Keratinocyte (primary cell): Measurements from ENCODE around the gene FLRT1. TPM values are rescaled to one million over a fixed set of nuclear protein-coding genes. Genes with fewer than 3 reads are reported as not detected.

Experiments used
- DNase-seq: peaks from one replicate; pipeline ENCODE4 v3.0.0-alpha.2; 2011; ENCODE audit warnings: low read depth, missing footprints, low spot score
- FAIRE-seq: peaks from 2 replicates; lab custom pipeline; 2011; peaks lifted over from hg19 to GRCh38; lab: Jason Lieb, UNC
- H2AFZ ChIP-seq: 2 replicates; pipeline ENCODE4 v1.6.0; 2012; ENCODE audit warnings: low read length, control low read depth, inconsistent platforms; ENCODE audit not compliant: control insufficient read depth
- H3K27ac ChIP-seq: 2 replicates; pipeline ENCODE4 v1.5.1; 2011; ENCODE audit warnings: low read length; ENCODE audit not compliant: control insufficient read depth, insufficient read depth
- H3K27me3 ChIP-seq: 3 replicates; pipeline ENCODE4 v1.6.0; 2011; ENCODE audit warnings: low read length; ENCODE audit not compliant: control insufficient read depth, insufficient read depth; ENCODE audit errors: extremely low read depth
- H3K36me3 ChIP-seq, 2 experiments: 2 replicates in 1 of 2; 3 replicates in 1 of 2; pipeline ENCODE4 v1.5.1; 2011; ENCODE audit warnings: low read length in 2 of 2, mild to moderate bottlenecking in 1 of 2; ENCODE audit not compliant: control insufficient read depth in 2 of 2, insufficient read depth in 2 of 2; ENCODE audit errors: extremely low read depth in 1 of 2
- H3K4me1 ChIP-seq: 3 replicates; pipeline ENCODE4 v1.5.1; 2011; ENCODE audit warnings: low read length; ENCODE audit not compliant: control insufficient read depth, insufficient read depth; ENCODE audit errors: extremely low read depth
- H3K4me2 ChIP-seq: 3 replicates; pipeline ENCODE4 v1.6.0; 2011; ENCODE audit warnings: low read depth, low read length; ENCODE audit not compliant: control insufficient read depth, insufficient read depth; ENCODE audit errors: extremely low read depth
- H3K4me3 ChIP-seq, 3 experiments: fragments of 200-600 bp in 1 of 3; sonication (generic) in 1 of 3; 2 replicates in 2 of 3; 3 replicates in 1 of 3; pipeline ENCODE4 v1.5.1; 2011 to 2016; ENCODE audit warnings: low read length in 3 of 3, mild to moderate bottlenecking in 3 of 3, control low read depth in 2 of 3, inconsistent platforms in 1 of 3, low read depth in 1 of 3, mixed read lengths in 1 of 3, mixed run types in 1 of 3, moderate library complexity in 1 of 3; ENCODE audit not compliant: control insufficient read depth in 2 of 3, insufficient read depth in 2 of 3; ENCODE audit errors: extremely low read depth in 1 of 3
- H3K79me2 ChIP-seq: 2 replicates; pipeline ENCODE4 v1.6.0; 2012; ENCODE audit warnings: low read length; ENCODE audit not compliant: control insufficient read depth, insufficient read depth
- H3K9ac ChIP-seq: 3 replicates; pipeline ENCODE4 v1.6.0; 2011; ENCODE audit warnings: low read length; ENCODE audit not compliant: control insufficient read depth, insufficient read depth; ENCODE audit errors: extremely low read depth
- H3K9me1 ChIP-seq: 3 replicates; pipeline ENCODE4 v1.6.0; 2011; ENCODE audit warnings: low read length; ENCODE audit not compliant: control insufficient read depth, insufficient read depth; ENCODE audit errors: extremely low read depth
- H3K9me3 ChIP-seq: 2 replicates; pipeline ENCODE4 v1.5.1; 2012; ENCODE audit warnings: low read depth, low read length; ENCODE audit not compliant: control insufficient read depth
- H4K20me1 ChIP-seq: 3 replicates; pipeline ENCODE4 v1.6.0; 2011; ENCODE audit warnings: low read length; ENCODE audit not compliant: control insufficient read depth, insufficient read depth; ENCODE audit errors: extremely low read depth
- EZH2 ChIP-seq: IDR thresholded peaks from one replicate; pipeline ENCODE4 v1.6.1; 2012; ENCODE audit warnings: inconsistent platforms, mild to moderate bottlenecking, low read length, moderate library complexity
- dilution Hi-C: fragments of 300-500 bp; cut with MboI; formaldehyde crosslinking; loops from one replicate; pipeline ENCODE4 v1.7.0; 2020; ENCODE audit warnings: low sequenced_read_pairs; ENCODE audit not compliant: extremely low pct_ligation_motif_present
- polyA plus RNA-seq, 5 experiments: library from polyadenylated mRNA; depleted of rRNA in 3 of 5; stranded (reverse) in 3 of 5; stranded (forward) in 1 of 5; unstranded in 1 of 5; fragments of >200 nt; gene quantifications; 1 replicate in 1 of 5; 2 replicates in 3 of 5; 3 replicates in 1 of 5; pipeline versions ENCODE4 v1.2.1 to v1.2.3, GENCODE V29; 2011 to 2012; ENCODE audit warnings: missing spikeins in 2 of 5, low read depth in 1 of 5, low replicate concordance in 1 of 5
- TF ChIP-seq, protein P1 (sequence below), 3 experiments: IDR thresholded peaks in 1 of 3; conservative IDR thresholded peaks in 1 of 3; optimal IDR thresholded peaks in 1 of 3; 2 replicates in 2 of 3; 3 replicates in 1 of 3; pipeline versions ENCODE3 to v1.5.1; 2011; ENCODE audit warnings: low read length in 3 of 3, mild to moderate bottlenecking in 3 of 3, moderate library complexity in 2 of 3, control low read depth in 1 of 3, inconsistent platforms in 1 of 3; ENCODE audit not compliant: insufficient read depth in 2 of 3; ENCODE audit errors: extremely low read depth in 1 of 3

The FLRT1 gene
- polyA plus RNA-seq, 1 donor (not counting 4 experiments of a cell fraction or from before 2014, with no cell fraction given) = not detected

- Histone ChIP-seq H3K4me1 (peaks cover 4% of the 10 kb centered on the region), H3K36me3 (no peaks in the 10 kb centered on the region), H3K9ac (no peak overlapping the region), H3K79me2 (no peaks in the 10 kb centered on the region), H3K9me3 (no peaks in the 10 kb centered on the region), H3K4me3 (no peak overlapping the region), H3K4me2 (no peak overlapping the region), H3K9me1 (no peaks in the 10 kb centered on the region), H2AFZ (no peak overlapping the region), H3K27ac (no peak overlapping the region), H3K27me3 (peaks cover 28% of the 10 kb centered on the region), H4K20me1 (no peaks in the 10 kb centered on the region)
- no peak for DNase-seq
- TF ChIP-seq EZH2 = no peak
- TF ChIP-seq, protein P1, sequence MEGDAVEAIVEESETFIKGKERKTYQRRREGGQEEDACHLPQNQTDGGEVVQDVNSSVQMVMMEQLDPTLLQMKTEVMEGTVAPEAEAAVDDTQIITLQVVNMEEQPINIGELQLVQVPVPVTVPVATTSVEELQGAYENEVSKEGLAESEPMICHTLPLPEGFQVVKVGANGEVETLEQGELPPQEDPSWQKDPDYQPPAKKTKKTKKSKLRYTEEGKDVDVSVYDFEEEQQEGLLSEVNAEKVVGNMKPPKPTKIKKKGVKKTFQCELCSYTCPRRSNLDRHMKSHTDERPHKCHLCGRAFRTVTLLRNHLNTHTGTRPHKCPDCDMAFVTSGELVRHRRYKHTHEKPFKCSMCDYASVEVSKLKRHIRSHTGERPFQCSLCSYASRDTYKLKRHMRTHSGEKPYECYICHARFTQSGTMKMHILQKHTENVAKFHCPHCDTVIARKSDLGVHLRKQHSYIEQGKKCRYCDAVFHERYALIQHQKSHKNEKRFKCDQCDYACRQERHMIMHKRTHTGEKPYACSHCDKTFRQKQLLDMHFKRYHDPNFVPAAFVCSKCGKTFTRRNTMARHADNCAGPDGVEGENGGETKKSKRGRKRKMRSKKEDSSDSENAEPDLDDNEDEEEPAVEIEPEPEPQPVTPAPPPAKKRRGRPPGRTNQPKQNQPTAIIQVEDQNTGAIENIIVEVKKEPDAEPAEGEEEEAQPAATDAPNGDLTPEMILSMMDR (optimal IDR thresholded peaks at IDR 0.05 in 1 of 3, IDR thresholded peaks at IDR 0.05 in 1 of 3, conservative IDR thresholded peaks at IDR 0.05 in 1 of 3; ENCODE audit: extremely low read depth in 1 of 3, insufficient read depth in 2 of 3, low read length in 3 of 3) = no peak
- dilution Hi-C loops = no loop called here
- FAIRE-seq = no peak
Observed at GRCh38 chr11:64022125-64022784, 13.5 kb upstream of the FLRT1 start.

GRCh38 chr11:64023712-64024710, 11.7 kb upstream of the FLRT1 start:
- H3K4me2 ChIP-seq = no peak overlapping the region
- no peak for FAIRE-seq
- TF ChIP-seq, protein P1 (optimal IDR thresholded peaks at IDR 0.05 in 1 of 3, IDR thresholded peaks at IDR 0.05 in 1 of 3, conservative IDR thresholded peaks at IDR 0.05 in 1 of 3; ENCODE audit: extremely low read depth in 1 of 3, insufficient read depth in 2 of 3, low read length in 3 of 3) = no peak
- TF ChIP-seq EZH2 = no peak
- H3K4me3 ChIP-seq = no peak overlapping the region
- peaks cover 2% of the 10 kb centered on the region for H4K20me1 ChIP-seq
- H3K79me2 ChIP-seq = no peaks in the 10 kb centered on the region
- H3K36me3 ChIP-seq = no peaks in the 10 kb centered on the region
- no peak overlapping the region for H3K27ac ChIP-seq
- H2AFZ ChIP-seq = no peak overlapping the region
- no peak overlapping the region for H3K9ac ChIP-seq
- dilution Hi-C loops = no loop called here
- peaks cover 4% of the 10 kb centered on the region for H3K4me1 ChIP-seq
- no peak for DNase-seq
- no peaks in the 10 kb centered on the region for H3K9me1 ChIP-seq
- H3K27me3 ChIP-seq = peaks cover 30% of the 10 kb centered on the region
- no peaks in the 10 kb centered on the region for H3K9me3 ChIP-seq
